Epithelial cell of esophagus (primary cell): ENCODE data around the gene KCNA2.

Experiments used
- DNase-seq: peaks from one replicate; pipeline ENCODE4 v3.0.0; 2010; ENCODE audit warnings: low read depth
- H3K4me3 ChIP-seq: 2 replicates; pipeline ENCODE4 v1.5.1; 2011; ENCODE audit warnings: mild to moderate bottlenecking, low read length, control low read depth
- TF ChIP-seq, protein P1 (sequence below): IDR thresholded peaks from 2 replicates; pipeline ENCODE4 v1.5.1; 2011; ENCODE audit warnings: low read depth, mild to moderate bottlenecking, low read length, control low read depth, inconsistent platforms; ENCODE audit not compliant: insufficient read depth; ENCODE audit errors: missing control alignments

The KCNA2 gene

DNA sequence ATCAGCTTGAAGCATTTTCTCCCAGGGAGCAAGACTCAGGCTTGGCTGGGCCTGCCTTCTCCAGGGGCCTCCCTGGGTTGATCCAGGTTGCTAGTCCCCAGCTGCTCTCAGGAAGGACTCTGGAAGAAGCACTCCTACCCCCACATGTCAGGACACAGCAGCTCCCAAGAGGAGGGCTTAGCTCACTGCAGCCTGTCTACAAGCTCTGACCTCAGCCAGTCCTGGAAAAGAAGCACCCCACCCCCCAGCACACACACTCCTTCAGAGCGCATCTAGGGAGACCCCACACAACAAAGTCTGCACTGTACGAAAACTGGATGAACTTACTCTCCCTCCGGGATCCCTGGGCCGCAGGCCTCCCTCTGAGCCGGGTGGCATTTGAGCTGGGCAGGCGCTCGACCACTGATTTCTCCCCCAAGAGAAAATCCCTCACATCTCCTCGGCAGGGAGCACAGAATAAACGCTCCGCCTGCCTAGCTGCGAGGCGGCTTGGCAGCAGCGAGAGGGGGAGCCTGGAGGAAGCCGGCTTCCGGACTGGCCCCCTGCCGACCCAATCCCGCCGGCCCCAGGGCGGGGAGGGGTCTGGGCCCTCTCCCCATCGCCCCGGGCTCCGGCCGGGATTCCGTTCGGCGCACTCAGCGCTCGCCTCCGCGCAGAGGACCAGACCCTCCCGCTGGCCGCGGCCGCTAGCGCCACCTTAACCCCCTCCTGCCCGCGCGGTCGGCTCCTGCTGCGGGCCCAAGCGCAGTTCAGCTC is at the start of gene KCNA2:
TSS of gene KCNA2 (minus strand) at position 458 of the 756 bp plus-strand sequence. CDS start 1,576 bp downstream, outside the sequence.
- H3K4me3 ChIP-seq, result no peak within 1 kb of the TSS

DNA sequence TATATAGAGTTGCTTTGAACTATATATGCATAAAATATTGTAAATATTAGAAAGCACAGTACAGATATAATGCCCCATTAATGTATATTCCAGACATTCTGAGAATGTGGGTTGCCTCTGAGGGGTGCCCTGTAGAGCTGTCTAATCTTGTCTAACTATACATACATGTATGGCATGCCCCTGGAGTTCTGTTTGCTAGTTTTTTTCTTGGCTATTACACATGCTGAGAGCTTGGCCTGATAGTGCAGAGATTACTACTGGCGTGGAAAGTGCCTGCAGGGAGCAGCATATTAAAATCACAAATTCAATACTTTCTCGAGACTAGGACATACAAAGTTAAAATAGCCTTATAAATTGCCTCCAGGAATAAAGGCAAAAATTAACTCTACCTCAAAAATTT is 44.5 kb upstream of the KCNA2 start:
- no peak for DNase-seq
- TF ChIP-seq, protein P1, sequence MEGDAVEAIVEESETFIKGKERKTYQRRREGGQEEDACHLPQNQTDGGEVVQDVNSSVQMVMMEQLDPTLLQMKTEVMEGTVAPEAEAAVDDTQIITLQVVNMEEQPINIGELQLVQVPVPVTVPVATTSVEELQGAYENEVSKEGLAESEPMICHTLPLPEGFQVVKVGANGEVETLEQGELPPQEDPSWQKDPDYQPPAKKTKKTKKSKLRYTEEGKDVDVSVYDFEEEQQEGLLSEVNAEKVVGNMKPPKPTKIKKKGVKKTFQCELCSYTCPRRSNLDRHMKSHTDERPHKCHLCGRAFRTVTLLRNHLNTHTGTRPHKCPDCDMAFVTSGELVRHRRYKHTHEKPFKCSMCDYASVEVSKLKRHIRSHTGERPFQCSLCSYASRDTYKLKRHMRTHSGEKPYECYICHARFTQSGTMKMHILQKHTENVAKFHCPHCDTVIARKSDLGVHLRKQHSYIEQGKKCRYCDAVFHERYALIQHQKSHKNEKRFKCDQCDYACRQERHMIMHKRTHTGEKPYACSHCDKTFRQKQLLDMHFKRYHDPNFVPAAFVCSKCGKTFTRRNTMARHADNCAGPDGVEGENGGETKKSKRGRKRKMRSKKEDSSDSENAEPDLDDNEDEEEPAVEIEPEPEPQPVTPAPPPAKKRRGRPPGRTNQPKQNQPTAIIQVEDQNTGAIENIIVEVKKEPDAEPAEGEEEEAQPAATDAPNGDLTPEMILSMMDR, result no peak
- H3K4me3 ChIP-seq, result no peak overlapping the region

More for the DNA sequence above, at the start of gene KCNA2:
- TF ChIP-seq, protein P1, result no peak
- no peak for DNase-seq

DNA sequence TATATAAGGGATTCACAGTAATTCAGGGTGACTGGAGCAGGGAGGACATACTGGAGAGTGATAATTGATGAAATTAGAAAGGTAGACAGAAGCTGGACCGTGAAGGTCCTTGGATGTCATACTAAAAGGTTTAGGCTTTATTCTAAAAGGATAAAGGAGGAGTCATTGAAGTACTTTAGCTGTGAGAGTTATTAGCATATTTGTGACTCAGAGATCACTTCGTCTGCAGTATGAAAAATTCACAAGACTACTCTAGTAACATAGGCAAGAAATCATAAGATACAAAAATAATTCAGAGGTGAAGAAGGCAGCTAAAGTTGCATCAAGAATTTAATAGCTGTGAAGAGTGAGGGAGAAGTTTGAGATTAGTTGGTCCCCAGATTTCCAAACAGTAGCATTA is 42.3 kb upstream of the KCNA2 start:
- DNase-seq, result no peak
- TF ChIP-seq, protein P1, result no peak
- no peak overlapping the region for H3K4me3 ChIP-seq

DNA sequence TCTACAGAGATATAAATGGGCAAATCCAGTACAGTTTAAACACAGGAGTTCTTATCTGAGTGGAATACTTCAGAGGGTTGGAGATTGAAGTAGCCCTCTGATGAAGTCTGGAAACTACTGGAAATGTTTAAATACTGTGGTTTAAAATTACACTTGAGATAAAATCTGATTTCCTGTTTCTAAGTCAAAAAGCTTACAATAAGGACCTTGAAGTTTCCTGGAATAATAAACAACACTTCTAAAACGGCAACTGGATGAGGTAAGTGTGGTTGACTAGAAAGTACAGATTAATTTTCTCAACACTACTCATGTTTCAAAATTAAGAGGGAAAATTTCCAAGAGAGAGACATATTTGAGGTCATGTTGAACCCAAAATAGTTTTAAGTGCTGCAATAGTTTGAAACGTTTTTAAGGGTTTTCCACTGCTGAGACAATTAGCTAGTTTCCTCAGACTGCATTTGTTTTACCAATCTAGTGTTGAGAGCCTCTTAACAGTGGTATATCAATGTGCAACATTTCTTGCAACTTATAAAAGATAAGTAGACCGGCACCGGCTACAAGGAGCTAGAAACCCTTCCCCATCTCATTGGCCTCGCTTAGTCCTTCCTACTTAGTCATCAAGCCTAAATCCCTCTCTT is 41.2 kb upstream of the KCNA2 start:
- TF ChIP-seq, protein P1, result no peak
- DNase-seq, result no peak
- H3K4me3 ChIP-seq, result no peak overlapping the region

DNA sequence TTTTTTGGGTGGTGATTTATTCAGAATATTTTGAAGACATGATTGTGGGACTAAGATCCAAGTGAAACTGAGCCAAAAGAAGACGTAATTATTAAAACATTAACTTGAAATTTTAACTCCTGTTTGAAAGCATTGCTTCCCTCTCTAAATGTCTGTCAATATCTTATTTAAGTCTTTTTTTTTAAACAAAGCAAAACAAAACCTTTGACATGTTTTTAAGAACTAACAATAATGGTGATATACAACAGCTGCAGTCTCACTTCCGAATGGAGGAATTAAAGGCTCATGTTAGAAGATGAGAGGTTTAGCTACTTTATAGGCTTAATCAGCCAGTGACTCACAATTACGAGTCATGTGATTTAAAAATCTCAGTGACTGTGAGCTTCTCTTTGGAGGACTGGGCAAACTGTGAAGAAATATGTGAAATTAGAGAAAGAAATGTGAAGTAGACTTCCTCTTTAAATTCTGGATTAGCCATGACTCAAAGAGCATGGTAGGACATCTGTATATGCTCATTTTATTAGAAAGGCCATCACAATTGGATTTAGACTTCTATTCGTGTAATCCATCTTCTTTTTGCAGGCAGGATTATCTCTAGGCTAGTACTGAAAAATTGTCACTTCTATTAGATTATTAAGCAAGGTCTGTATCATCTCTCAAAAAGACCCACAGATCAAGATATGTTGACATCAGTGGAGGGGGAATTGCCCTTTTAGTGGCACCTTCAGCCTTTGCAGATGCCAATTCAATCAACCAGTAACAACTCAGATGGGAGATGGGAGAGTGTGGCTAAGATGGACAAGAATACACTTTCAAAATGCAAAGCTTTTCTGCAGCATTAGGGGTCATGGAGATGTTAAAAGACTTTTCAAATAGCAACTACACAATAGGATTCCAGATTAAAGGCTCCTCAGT is 39.9 kb upstream of the KCNA2 start:
- no peak overlapping the region for H3K4me3 ChIP-seq
- peak; percentile 61 for DNase-seq

DNA sequence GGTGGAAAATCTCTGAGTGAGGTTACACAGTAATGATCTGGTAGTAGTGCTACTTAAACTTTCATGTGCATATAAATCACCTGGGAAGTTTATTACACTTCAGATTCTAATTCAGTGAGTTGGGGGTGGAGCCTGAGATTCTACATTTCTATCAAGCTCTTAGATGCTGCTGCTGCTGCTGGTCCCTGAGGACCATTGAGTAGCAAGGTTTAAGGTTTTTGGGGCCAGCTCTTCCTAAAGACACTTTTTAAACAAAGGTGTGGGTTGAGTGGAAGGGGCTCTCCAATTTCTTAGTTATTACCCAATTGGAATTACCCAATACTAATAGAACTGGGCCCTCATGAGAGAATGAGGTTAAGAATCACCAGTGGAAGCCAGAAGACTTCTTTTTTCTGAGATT is 39.1 kb upstream of the KCNA2 start:
- no peak for DNase-seq
- H3K4me3 ChIP-seq, result no peak overlapping the region
- TF ChIP-seq, protein P1, result no peak

More for the DNA sequence above, 39.9 kb upstream of the KCNA2 start:
- TF ChIP-seq, protein P1, result no peak
